ENCODE measurements around the gene SSC4D.
"Not testable (repeated sequence)": the region's sequence is repeated elsewhere in the genome, so short reads cannot be mapped to it uniquely, and the experiment has no call there.

- not testable (repeated sequence) for TF ChIP-seq CTCF (IDR thresholded peaks at IDR 0.05; ENCODE audit: insufficient read depth, low read length); POLR2AphosphoS5 (IDR thresholded peaks at IDR 0.05; ENCODE audit: low read depth); GABPA (IDR thresholded peaks at IDR 0.05; ENCODE audit: low read depth); REST (IDR thresholded peaks at IDR 0.05; ENCODE audit: insufficient replicate concordance, low read depth); SPI1 (IDR thresholded peaks at IDR 0.05; ENCODE audit: borderline replicate concordance, low read depth)
These were observed 21.7 kb downstream of the SSC4D start for GRCh38 chr7:76387789-76388188.

Data from HL-60 (cell line).